SH-SY5Y (cell line): ENCODE measurements around the gene HSD17B1.

Source experiments
- GATA2 ChIP-seq: IDR thresholded peaks from 2 replicates; pipeline ENCODE4 v1.6.1; 2011; ENCODE audit warnings: mild to moderate bottlenecking, low read depth, low read length
- GATA3 ChIP-seq: IDR thresholded peaks from 2 replicates; pipeline ENCODE4 v1.6.1; 2011; ENCODE audit warnings: low read depth, mild to moderate bottlenecking, low read length, moderate library complexity

The HSD17B1 gene

DNA sequence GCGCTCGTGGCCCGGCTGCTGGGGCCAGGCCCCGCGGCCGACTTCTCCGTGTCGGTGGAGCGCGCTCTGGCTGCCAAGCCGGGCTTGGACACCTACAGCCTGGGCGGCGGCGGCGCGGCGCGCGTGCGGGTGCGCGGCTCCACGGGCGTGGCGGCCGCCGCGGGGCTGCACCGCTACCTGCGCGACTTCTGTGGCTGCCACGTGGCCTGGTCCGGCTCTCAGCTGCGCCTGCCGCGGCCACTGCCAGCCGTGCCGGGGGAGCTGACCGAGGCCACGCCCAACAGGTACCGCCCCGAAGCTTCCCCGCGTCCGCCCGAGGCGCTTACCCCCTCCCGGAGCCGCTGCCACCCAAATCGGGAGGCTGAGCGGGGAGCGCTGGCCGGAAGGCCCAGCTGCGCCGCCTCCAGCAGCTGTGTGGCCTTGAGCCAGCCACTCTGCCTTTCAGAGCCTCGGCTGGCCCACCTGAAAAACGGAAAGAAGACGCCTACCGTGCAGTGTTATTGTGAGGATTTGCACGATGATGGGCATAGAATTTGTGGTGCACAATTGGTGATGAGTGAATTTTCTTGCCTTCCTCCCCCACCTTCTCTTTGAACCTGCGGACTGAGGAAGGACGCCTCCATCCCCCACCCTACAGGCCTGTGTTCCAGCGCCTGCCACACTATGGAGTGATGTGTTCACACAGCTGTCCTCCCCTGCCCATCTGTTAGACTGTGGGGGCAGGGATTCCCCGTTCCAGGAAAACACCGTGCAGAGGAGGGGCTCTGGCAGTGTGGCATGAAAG is 16.2 kb upstream of the HSD17B1 start:
- TF ChIP-seq GATA2 = no peak

DNA sequence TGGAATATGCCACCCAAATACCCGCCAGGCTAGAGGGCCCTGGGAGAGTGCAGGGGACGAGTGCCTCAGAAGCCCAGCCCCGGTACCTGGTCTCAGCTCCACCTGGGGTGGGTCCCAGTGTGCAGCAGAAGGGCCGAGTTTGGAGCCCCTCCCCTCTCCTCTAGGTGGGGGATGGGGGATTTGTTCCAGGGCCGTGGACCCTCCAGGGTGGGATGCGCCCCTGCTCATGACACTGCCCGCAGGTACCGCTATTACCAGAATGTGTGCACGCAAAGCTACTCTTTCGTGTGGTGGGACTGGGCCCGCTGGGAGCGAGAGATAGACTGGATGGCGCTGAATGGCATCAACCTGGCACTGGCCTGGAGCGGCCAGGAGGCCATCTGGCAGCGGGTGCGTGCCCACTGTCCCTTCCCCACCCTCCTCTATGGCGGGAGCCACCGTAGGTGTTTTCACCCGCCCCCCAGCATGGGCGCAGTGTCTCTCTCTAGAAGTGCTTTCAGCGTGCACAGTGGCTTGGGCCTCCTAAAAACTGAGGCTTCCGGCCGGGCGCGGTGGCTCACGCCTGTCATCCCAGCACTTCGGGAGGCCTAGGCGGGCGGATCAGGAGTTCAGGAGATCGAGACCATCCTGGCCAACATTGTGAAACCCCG is 15.4 kb upstream of the HSD17B1 start:
- TF ChIP-seq GATA2 (no peak), GATA3 (no peak)

DNA sequence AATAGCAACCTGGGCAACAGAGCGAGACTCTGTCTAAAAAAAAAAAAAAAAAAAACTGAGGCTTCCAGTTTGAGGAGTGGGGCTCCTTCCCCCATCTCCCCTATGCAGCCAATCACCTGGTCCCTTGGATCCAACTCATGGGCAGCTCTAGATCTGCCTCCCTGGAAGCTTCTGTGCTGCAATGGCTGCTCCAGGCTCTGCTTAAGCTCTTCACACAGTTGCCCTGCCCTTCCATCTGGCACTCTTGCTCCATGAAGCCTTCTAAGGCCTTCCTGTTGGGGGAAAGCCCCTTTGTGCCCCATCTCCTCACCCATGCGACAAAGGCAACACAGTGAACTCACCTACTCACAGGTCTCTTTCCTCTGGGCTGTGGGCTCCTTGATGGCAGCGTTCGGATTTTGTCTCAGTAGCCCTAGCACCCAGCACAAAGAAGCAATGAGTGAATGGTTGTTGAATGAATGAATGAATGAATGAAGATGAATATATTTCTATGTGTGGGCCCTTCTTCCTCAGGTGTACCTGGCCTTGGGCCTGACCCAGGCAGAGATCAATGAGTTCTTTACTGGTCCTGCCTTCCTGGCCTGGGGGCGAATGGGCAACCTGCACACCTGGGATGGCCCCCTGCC is 14.8 kb upstream of the HSD17B1 start:
- TF ChIP-seq GATA3 = no peak
- TF ChIP-seq GATA2 = no peak

DNA sequence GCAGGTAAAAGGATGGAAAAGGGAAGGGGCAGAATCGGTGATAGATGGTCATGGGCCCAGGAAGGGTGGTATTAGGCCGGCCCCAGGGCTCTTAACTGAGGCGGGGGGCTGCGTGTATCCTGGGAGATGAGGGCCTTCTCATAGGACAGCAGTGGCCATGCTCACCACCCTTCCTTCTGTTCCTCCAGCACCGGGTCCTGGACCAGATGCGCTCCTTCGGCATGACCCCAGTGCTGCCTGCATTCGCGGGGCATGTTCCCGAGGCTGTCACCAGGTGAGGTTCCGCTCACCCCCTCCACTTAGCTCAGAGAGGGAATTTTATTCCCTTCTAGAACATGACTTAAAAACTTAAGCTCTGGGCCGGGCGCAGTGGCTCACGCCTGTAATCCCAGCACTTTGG is 14.2 kb upstream of the HSD17B1 start:
- TF ChIP-seq GATA3 (no peak), GATA2 (no peak)

DNA sequence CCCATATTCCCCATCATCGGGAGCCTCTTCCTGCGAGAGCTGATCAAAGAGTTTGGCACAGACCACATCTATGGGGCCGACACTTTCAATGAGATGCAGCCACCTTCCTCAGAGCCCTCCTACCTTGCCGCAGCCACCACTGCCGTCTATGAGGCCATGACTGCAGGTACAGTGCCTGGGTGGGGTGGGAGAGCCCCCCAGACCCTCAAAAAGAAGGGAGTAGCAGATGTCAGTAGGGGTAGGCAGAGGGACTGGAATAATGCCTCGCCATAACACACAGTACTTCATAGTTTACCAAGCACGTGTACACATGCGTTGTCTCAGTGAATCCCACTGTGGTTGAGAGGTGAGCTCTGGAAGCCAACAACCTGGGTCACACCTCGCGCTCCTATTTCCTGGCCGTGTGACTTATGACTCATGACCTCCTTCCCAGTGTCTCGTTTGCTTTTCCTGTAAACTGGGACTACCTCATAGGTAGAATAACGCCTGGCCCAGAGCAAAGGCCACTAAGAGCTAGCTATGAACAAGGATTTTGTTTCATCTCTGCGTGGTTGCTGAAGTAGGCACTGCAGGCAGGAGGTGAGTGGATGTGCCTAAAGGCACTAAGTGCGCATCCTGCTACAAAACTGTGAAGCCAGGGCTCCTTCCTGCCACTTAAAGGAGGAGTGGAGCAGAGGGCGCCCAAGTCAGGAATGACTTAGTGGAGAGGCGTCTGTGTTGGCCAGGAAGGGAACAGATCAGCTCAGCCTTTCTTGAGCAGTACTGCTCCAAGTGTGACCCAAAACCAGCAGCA is 11.5 kb upstream of the HSD17B1 start:
- no peak for TF ChIP-seq GATA2
- TF ChIP-seq GATA3 = no peak

DNA sequence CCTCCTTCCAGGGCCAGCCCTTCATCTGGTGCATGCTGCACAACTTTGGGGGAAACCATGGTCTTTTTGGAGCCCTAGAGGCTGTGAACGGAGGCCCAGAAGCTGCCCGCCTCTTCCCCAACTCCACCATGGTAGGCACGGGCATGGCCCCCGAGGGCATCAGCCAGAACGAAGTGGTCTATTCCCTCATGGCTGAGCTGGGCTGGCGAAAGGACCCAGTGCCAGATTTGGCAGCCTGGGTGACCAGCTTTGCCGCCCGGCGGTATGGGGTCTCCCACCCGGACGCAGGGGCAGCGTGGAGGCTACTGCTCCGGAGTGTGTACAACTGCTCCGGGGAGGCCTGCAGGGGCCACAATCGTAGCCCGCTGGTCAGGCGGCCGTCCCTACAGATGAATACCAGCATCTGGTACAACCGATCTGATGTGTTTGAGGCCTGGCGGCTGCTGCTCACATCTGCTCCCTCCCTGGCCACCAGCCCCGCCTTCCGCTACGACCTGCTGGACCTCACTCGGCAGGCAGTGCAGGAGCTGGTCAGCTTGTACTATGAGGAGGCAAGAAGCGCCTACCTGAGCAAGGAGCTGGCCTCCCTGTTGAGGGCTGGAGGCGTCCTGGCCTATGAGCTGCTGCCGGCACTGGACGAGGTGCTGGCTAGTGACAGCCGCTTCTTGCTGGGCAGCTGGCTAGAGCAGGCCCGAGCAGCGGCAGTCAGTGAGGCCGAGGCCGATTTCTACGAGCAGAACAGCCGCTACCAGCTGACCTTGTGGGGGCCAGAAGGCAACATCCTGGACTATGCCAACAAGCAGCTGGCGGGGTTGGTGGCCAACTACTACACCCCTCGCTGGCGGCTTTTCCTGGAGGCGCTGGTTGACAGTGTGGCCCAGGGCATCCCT is 9.3 kb upstream of the HSD17B1 start:
- TF ChIP-seq GATA3 (no peak), GATA2 (no peak)

DNA sequence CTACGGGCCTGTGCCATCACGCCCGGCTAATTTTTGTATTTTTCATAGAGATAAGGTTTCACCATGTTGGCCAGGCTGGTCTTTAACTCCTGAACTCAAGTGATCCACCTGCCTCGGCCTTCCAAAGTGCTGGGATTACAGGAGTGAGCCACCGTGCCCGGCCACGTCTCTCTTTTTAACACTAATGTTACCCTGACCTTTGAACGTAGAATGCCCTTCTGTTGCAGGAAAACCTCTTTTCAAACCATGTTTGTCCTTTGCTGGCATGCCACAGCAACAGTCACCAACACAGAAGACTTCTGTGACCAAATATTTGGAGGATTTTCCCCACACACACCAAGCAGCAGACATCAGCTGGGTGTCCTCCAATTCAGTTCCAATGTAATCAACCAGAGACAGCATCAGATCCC is 7.8 kb upstream of the HSD17B1 start:
- no peak for TF ChIP-seq GATA2
- TF ChIP-seq GATA3 = no peak

DNA sequence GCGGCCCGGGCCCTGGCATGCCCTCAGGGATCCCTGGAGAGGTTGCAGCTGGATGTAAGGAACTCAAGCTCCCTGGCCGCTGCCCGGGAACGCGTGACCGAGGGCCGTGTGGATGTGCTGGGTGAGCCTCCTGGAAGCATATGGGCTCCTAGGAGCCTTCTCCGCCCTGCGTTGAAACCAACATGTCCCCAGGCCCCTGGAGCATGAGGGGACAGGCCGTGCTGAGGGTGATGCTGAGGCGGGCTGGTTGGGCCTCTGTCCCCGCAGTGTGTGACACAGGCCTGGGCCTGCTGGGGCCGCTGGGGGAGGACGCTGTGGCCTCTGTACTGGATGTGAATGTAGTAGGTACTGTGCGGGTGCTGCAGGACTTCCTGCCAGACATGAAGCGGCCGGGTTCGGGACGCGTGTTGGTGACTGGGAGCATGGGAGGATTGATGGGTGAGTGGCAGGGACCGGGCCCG is 5.7 kb upstream of the HSD17B1 start:
- TF ChIP-seq GATA3 = no peak

DNA sequence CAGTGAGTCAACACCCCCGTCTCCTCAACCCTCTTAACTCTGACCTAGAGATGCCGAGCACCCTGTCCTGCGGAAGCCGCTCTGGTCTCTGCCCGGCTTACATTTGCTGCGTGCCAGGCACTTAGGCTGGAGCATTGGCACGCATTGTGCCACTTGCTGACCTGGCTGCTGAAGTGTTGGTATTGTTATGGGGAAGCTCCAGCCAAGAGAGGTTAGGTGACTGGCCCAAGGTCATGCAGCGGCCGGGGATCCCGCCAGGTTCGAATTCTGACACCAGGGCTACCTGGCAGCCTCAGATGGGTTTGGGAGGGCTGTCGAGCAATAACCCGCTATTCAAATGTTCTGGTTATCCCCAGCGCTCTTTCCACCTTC is 5.0 kb upstream of the HSD17B1 start:
- no peak for TF ChIP-seq GATA2
- TF ChIP-seq GATA3 = no peak

DNA sequence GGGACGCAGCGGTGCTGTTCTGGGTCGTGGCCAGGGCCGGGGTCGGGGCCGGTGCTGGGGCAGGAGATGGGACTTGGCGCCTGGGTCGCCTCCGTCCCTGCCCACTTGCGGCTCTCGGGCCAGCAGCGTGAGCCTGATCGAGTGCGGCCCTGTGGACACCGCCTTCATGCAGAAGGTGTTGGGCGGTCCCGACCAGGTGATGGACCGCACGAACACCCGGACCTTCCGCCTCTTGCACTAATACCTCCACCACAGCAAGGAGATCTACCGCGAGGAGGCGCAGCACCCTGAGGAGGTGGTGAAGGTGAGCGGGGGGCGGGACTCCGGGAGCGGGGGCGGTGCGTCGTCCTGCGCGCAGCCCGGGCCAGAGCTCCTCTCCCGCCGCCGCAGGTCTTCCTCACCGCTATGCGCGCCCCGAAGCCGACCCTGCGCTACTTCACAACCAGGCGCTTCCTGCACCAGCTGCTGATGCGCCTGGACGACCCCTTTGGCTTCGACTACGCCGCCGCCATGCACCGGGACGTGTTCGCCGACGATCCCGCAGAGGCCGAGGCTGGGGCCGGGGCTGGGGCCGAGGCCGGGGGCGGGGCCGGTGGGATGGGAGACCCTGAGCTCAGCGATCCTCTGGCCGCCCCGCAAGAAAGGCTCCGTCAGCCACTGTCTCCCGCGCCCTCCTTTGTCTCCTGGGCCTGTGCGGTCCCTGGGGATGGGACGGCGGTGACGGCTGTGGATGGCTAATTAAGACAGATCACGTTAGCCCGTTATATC is 4.5 kb upstream of the HSD17B1 start:
- no peak for TF ChIP-seq GATA2
- TF ChIP-seq GATA3 = no peak

DNA sequence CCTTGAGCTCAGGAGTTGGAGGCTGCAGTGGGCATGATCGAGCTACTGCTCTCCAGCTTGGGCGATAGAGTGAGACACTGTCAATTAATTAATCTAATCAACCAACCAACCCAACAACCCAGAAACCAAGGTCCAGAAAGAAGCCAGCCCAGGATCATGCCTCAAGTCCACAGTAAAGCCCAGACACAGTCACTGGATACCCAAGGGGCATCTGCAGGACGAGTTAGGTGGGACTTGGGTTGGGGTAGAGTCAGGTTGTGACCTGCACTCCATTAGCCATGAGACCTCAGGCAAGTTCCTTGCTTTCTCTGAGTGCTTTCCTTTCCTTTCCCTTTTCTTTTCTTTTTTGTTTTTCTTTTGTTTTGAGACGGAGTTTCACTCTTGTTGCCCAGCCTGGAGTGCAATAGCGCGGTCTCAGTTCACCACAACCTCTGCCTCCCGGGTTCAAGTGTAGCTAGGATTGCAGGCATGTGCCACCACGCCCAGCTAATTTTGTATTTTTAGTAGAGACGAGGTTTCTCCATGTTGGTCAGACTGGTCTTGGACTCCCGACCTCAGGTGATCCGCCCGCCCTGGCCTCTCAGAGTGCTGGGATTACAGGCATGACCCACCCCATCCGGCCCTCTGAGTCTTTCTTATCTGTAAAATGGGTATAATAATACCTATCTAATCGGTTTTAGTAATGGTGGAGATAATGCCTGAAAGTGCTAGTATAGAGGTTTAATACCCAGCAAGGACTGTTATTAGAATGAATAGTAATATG is 3.5 kb upstream of the HSD17B1 start:
- TF ChIP-seq GATA3 = no peak
- TF ChIP-seq GATA2 = no peak
